Keratinocyte (primary cell): ENCODE data around the gene AGXT2. TPM values are rescaled to one million over a fixed set of nuclear protein-coding genes. Genes with fewer than 3 reads are reported as not detected.

Source experiments
- DNase-seq: peaks from one replicate; pipeline ENCODE4 v3.0.0-alpha.2; 2011; ENCODE audit warnings: low read depth, missing footprints, low spot score
- FAIRE-seq: peaks from 2 replicates; lab custom pipeline; 2011; peaks lifted over from hg19 to GRCh38; lab: Jason Lieb, UNC
- H2AFZ ChIP-seq: 2 replicates; pipeline ENCODE4 v1.6.0; 2012; ENCODE audit warnings: low read length, control low read depth, inconsistent platforms; ENCODE audit not compliant: control insufficient read depth
- H3K27ac ChIP-seq: 2 replicates; pipeline ENCODE4 v1.5.1; 2011; ENCODE audit warnings: low read length; ENCODE audit not compliant: control insufficient read depth, insufficient read depth
- H3K27me3 ChIP-seq: 3 replicates; pipeline ENCODE4 v1.6.0; 2011; ENCODE audit warnings: low read length; ENCODE audit not compliant: control insufficient read depth, insufficient read depth; ENCODE audit errors: extremely low read depth
- H3K36me3 ChIP-seq, 2 experiments: 2 replicates in 1 of 2; 3 replicates in 1 of 2; pipeline ENCODE4 v1.5.1; 2011; ENCODE audit warnings: low read length in 2 of 2, mild to moderate bottlenecking in 1 of 2; ENCODE audit not compliant: control insufficient read depth in 2 of 2, insufficient read depth in 2 of 2; ENCODE audit errors: extremely low read depth in 1 of 2
- H3K4me1 ChIP-seq: 3 replicates; pipeline ENCODE4 v1.5.1; 2011; ENCODE audit warnings: low read length; ENCODE audit not compliant: control insufficient read depth, insufficient read depth; ENCODE audit errors: extremely low read depth
- H3K4me2 ChIP-seq: 3 replicates; pipeline ENCODE4 v1.6.0; 2011; ENCODE audit warnings: low read depth, low read length; ENCODE audit not compliant: control insufficient read depth, insufficient read depth; ENCODE audit errors: extremely low read depth
- H3K4me3 ChIP-seq, 3 experiments: fragments of 200-600 bp in 1 of 3; sonication (generic) in 1 of 3; 2 replicates in 2 of 3; 3 replicates in 1 of 3; pipeline ENCODE4 v1.5.1; 2011 to 2016; ENCODE audit warnings: low read length in 3 of 3, mild to moderate bottlenecking in 3 of 3, control low read depth in 2 of 3, inconsistent platforms in 1 of 3, low read depth in 1 of 3, mixed read lengths in 1 of 3, mixed run types in 1 of 3, moderate library complexity in 1 of 3; ENCODE audit not compliant: control insufficient read depth in 2 of 3, insufficient read depth in 2 of 3; ENCODE audit errors: extremely low read depth in 1 of 3
- H3K79me2 ChIP-seq: 2 replicates; pipeline ENCODE4 v1.6.0; 2012; ENCODE audit warnings: low read length; ENCODE audit not compliant: control insufficient read depth, insufficient read depth
- H3K9ac ChIP-seq: 3 replicates; pipeline ENCODE4 v1.6.0; 2011; ENCODE audit warnings: low read length; ENCODE audit not compliant: control insufficient read depth, insufficient read depth; ENCODE audit errors: extremely low read depth
- H3K9me1 ChIP-seq: 3 replicates; pipeline ENCODE4 v1.6.0; 2011; ENCODE audit warnings: low read length; ENCODE audit not compliant: control insufficient read depth, insufficient read depth; ENCODE audit errors: extremely low read depth
- H3K9me3 ChIP-seq: 2 replicates; pipeline ENCODE4 v1.5.1; 2012; ENCODE audit warnings: low read depth, low read length; ENCODE audit not compliant: control insufficient read depth
- H4K20me1 ChIP-seq: 3 replicates; pipeline ENCODE4 v1.6.0; 2011; ENCODE audit warnings: low read length; ENCODE audit not compliant: control insufficient read depth, insufficient read depth; ENCODE audit errors: extremely low read depth
- EZH2 ChIP-seq: IDR thresholded peaks from one replicate; pipeline ENCODE4 v1.6.1; 2012; ENCODE audit warnings: inconsistent platforms, mild to moderate bottlenecking, low read length, moderate library complexity
- dilution Hi-C: fragments of 300-500 bp; cut with MboI; formaldehyde crosslinking; loops from one replicate; pipeline ENCODE4 v1.7.0; 2020; ENCODE audit warnings: low sequenced_read_pairs; ENCODE audit not compliant: extremely low pct_ligation_motif_present
- polyA plus RNA-seq, 5 experiments: library from polyadenylated mRNA; depleted of rRNA in 3 of 5; stranded (reverse) in 3 of 5; stranded (forward) in 1 of 5; unstranded in 1 of 5; fragments of >200 nt; gene quantifications; 1 replicate in 1 of 5; 2 replicates in 3 of 5; 3 replicates in 1 of 5; pipeline versions ENCODE4 v1.2.1 to v1.2.3, GENCODE V29; 2011 to 2012; ENCODE audit warnings: missing spikeins in 2 of 5, low read depth in 1 of 5, low replicate concordance in 1 of 5
- TF ChIP-seq, protein P1 (sequence below), 3 experiments: IDR thresholded peaks in 1 of 3; conservative IDR thresholded peaks in 1 of 3; optimal IDR thresholded peaks in 1 of 3; 2 replicates in 2 of 3; 3 replicates in 1 of 3; pipeline versions ENCODE3 to v1.5.1; 2011; ENCODE audit warnings: low read length in 3 of 3, mild to moderate bottlenecking in 3 of 3, moderate library complexity in 2 of 3, control low read depth in 1 of 3, inconsistent platforms in 1 of 3; ENCODE audit not compliant: insufficient read depth in 2 of 3; ENCODE audit errors: extremely low read depth in 1 of 3

Gene AGXT2
- polyA plus RNA-seq, 1 donor (not counting 4 experiments of a cell fraction or from before 2014, with no cell fraction given): not detected

GRCh38 chr5:35048910-35049309, 1.2 kb upstream of the AGXT2 start:
- Histone ChIP-seq H3K36me3 (no peaks in the 10 kb centered on the region), H3K27me3 (no peaks in the 10 kb centered on the region), H2AFZ (no peak overlapping the region), H3K9me1 (no peaks in the 10 kb centered on the region), H3K4me2 (no peak overlapping the region), H3K79me2 (no peaks in the 10 kb centered on the region), H3K4me3 (no peak overlapping the region), H3K4me1 (no peaks in the 10 kb centered on the region), H4K20me1 (no peaks in the 10 kb centered on the region), H3K9ac (no peak overlapping the region), H3K27ac (no peak overlapping the region), H3K9me3 (no peaks in the 10 kb centered on the region)
- FAIRE-seq (no peak), DNase-seq (no peak)
- TF ChIP-seq, protein P1, sequence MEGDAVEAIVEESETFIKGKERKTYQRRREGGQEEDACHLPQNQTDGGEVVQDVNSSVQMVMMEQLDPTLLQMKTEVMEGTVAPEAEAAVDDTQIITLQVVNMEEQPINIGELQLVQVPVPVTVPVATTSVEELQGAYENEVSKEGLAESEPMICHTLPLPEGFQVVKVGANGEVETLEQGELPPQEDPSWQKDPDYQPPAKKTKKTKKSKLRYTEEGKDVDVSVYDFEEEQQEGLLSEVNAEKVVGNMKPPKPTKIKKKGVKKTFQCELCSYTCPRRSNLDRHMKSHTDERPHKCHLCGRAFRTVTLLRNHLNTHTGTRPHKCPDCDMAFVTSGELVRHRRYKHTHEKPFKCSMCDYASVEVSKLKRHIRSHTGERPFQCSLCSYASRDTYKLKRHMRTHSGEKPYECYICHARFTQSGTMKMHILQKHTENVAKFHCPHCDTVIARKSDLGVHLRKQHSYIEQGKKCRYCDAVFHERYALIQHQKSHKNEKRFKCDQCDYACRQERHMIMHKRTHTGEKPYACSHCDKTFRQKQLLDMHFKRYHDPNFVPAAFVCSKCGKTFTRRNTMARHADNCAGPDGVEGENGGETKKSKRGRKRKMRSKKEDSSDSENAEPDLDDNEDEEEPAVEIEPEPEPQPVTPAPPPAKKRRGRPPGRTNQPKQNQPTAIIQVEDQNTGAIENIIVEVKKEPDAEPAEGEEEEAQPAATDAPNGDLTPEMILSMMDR (optimal IDR thresholded peaks at IDR 0.05 in 1 of 3, IDR thresholded peaks at IDR 0.05 in 1 of 3, conservative IDR thresholded peaks at IDR 0.05 in 1 of 3; ENCODE audit: extremely low read depth in 1 of 3, insufficient read depth in 2 of 3, low read length in 3 of 3): no peak
- TF ChIP-seq EZH2: no peak
- dilution Hi-C loops: no loop called here

- Histone ChIP-seq H3K27ac (no peak overlapping the region), H3K4me1 (no peaks in the 10 kb centered on the region), H3K4me2 (no peak overlapping the region), H3K27me3 (no peaks in the 10 kb centered on the region), H3K4me3 (no peak overlapping the region), H3K79me2 (no peaks in the 10 kb centered on the region), H3K9ac (no peak overlapping the region), H2AFZ (no peak overlapping the region), H3K36me3 (no peaks in the 10 kb centered on the region), H4K20me1 (no peaks in the 10 kb centered on the region), H3K9me1 (no peaks in the 10 kb centered on the region), H3K9me3 (no peaks in the 10 kb centered on the region)
- FAIRE-seq (no peak), DNase-seq (no peak)
- dilution Hi-C loops: no loop called here
- TF ChIP-seq, protein P1 (optimal IDR thresholded peaks at IDR 0.05 in 1 of 3, IDR thresholded peaks at IDR 0.05 in 1 of 3, conservative IDR thresholded peaks at IDR 0.05 in 1 of 3; ENCODE audit: extremely low read depth in 1 of 3, insufficient read depth in 2 of 3, low read length in 3 of 3): no peak
- TF ChIP-seq EZH2: no peak
Observed at GRCh38 chr5:35046774-35047173, 975 bp downstream of the AGXT2 start.
